Measurements from ENCODE around the gene GGACT. TPM values are rescaled to one million over a fixed set of nuclear protein-coding genes. Genes with fewer than 3 reads are reported as not detected.

The GGACT gene
- total and polyA plus RNA-seq, 2 of the 8 experiments (the other 6 are each of a cell fraction or from before 2014, with no cell fraction given), result 1.1 to 1.5 TPM

DNA sequence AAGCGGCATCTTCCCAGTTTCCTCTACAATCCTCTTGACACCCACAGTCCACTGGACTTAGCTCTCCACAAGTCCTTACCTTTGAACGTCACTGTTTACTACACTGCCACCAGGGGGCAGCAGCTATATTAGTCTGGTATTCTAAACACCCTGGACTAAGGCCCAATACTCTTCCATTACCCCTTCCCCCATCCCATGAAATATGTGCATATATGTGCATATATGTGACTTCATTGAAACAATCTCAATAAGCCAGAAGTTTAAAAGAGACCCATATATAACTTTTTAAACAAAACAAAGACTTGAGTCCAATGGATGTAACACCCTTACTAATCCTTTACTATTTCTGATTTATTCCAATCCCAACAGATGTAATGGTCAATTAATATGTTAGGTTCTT lies 15.5 kb downstream of the GGACT start (continued):
- TF ChIP-seq NANOG (IDR thresholded peaks at IDR 0.05; ENCODE audit: insufficient read depth, low read depth, low read length, poor library complexity, severe bottlenecking) (no peak), SP1 (IDR thresholded peaks at IDR 0.05; ENCODE audit: low read depth, low read length) (no peak), TAF7 (optimal IDR thresholded peaks at IDR 0.05; ENCODE audit: borderline replicate concordance, low read depth, low read length) (no peak)

Measured in H1 (cell line).